ENCODE results near the gene SEMA3B.
A peak's percentile ranks its signal among the peaks of the same experiment; 100 is the strongest.

The SEMA3B gene

DNA sequence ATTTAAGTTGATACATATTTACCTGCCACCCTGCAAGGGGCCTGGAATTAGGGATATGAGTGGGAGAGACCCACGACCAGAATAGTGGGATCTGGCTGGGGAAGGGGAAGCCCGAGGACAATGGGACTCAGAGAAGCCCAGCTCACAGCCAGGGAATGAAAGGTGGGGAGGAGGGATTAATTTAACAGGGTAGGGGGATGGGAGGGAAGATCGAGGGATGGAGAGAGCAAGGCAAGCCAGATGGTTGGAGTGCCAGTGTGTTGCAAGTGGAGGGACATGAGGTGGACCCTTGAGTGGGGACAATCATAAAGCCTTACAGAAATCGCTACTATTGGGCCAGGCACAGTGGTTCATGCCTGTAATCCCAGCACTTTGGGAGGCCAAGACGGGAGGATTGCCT lies 37.4 kb upstream of the SEMA3B start:
- TF ChIP-seq, protein P1, sequence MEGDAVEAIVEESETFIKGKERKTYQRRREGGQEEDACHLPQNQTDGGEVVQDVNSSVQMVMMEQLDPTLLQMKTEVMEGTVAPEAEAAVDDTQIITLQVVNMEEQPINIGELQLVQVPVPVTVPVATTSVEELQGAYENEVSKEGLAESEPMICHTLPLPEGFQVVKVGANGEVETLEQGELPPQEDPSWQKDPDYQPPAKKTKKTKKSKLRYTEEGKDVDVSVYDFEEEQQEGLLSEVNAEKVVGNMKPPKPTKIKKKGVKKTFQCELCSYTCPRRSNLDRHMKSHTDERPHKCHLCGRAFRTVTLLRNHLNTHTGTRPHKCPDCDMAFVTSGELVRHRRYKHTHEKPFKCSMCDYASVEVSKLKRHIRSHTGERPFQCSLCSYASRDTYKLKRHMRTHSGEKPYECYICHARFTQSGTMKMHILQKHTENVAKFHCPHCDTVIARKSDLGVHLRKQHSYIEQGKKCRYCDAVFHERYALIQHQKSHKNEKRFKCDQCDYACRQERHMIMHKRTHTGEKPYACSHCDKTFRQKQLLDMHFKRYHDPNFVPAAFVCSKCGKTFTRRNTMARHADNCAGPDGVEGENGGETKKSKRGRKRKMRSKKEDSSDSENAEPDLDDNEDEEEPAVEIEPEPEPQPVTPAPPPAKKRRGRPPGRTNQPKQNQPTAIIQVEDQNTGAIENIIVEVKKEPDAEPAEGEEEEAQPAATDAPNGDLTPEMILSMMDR (IDR thresholded peaks at IDR 0.05; ENCODE audit: insufficient read depth, low read depth, low read length, missing control alignments): no peak
- H3K4me3 ChIP-seq (ENCODE audit: low read length): no peak overlapping the region
- no peak for DNase-seq (ENCODE audit: low read depth)

- DNase-seq (ENCODE audit: low read depth): no peak
- TF ChIP-seq, protein P1 (IDR thresholded peaks at IDR 0.05; ENCODE audit: insufficient read depth, low read depth, low read length, missing control alignments): no peak
- H3K4me3 ChIP-seq (ENCODE audit: low read length): no peak overlapping the region
Observed at GRCh38 chr3:50232303-50232702, 36.6 kb upstream of the SEMA3B start.

- no peak for DNase-seq (ENCODE audit: low read depth)
- TF ChIP-seq, protein P1 (IDR thresholded peaks at IDR 0.05; ENCODE audit: insufficient read depth, low read depth, low read length, missing control alignments): no peak
- no peak overlapping the region for H3K4me3 ChIP-seq (ENCODE audit: low read length)
Observed at GRCh38 chr3:50233176-50233575, 35.8 kb upstream of the SEMA3B start.

DNA sequence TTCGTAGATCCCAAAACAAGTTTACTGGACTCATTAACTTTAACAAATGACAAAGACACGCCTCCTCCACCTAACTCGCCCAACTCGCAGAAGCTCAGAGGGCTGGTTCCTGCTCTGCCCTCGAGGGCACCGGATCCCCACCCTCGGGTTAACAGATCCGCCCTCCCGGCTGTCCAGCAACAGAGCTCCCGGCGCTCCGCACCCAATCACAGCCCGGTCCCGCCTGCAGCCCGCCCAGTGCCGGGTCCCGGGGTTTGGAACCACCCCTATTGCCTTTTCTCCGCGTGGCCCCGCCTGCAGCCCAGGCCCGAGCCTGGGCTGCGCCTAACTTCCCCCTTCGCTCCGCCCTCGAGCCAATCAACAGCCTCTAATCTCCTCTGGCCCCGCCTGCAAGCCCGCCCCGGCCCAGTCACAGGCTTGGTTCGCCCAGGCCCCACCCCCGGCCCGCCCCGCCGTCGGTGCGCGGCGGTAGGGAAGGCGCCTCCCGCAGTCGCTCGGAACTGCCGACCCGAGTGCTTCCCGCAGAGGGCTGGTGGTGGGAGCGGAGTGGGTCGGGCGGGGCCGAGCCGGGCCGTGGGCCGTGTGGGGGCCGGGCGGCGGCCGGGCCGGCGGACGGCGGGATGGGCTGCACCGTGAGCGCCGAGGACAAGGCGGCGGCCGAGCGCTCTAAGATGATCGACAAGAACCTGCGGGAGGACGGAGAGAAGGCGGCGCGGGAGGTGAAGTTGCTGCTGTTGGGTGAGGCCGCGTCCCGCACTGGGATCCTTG lies 33.0 kb upstream of the SEMA3B start, which contains the start of gene GNAI2:
Gene GNAI2, plus strand, starts transcription at position 489 of the 768 bp plus-strand sequence. Its CDS starts 132 bp downstream, at position 621.
- DNase-seq (ENCODE audit: low read depth): peak; percentile 99
- TF ChIP-seq, protein P1 (IDR thresholded peaks at IDR 0.05; ENCODE audit: insufficient read depth, low read depth, low read length, missing control alignments): no peak
- peak within 1 kb of the TSS; percentile 62 for H3K4me3 ChIP-seq (ENCODE audit: low read length)

- no peak for DNase-seq (ENCODE audit: low read depth)
- peak overlapping the region; percentile 62 for H3K4me3 ChIP-seq (ENCODE audit: low read length)
- TF ChIP-seq, protein P1 (IDR thresholded peaks at IDR 0.05; ENCODE audit: insufficient read depth, low read depth, low read length, missing control alignments): no peak
Observed at GRCh38 chr3:50236484-50237132, 32.3 kb upstream of the SEMA3B start.

DNA sequence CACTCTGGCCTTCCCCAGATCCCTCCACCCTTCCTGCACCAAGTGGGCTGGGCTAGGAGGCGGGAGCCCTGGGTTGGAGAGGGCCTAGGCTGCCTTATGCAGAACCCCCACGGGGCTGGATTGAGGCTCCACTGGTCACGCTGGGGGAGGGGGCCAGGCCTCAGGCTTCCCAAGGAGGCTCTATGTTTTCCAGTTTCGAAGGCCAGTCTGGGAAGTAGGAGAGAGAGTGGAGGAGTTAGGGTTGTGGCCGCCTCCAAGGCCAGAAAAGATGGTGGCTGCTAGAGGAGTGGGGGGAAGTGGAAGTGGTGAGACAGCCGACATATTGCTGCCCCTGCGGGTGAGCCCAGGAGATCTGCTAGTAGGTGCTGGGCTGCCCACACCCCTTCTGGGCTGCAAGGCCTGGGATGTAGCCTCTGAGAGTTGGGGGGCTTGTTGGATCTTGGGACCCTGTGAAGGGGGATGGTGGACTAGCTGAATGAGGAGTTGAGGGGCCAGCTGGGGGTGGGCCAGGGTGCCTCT lies 31.8 kb upstream of the SEMA3B start:
- DNase-seq (ENCODE audit: low read depth): peak; percentile 48
- TF ChIP-seq, protein P1 (IDR thresholded peaks at IDR 0.05; ENCODE audit: insufficient read depth, low read depth, low read length, missing control alignments): no peak
- H3K4me3 ChIP-seq (ENCODE audit: low read length): peak overlapping the region; percentile 62
